GM12878 (cell line): Measurements from ENCODE around the gene SLC12A4. TPM values are rescaled to one million over a fixed set of nuclear protein-coding genes. Genes with fewer than 3 reads are reported as not detected.
A peak's percentile ranks its signal among the peaks of the same experiment; 100 is the strongest.

Experiments used
- CHD4 ChIP-seq: fragments of 200-600 bp; sonication (generic); IDR thresholded peaks from 2 replicates; pipeline ENCODE4 v1.6.1; 2016; ENCODE audit warnings: mild to moderate bottlenecking
- ESRRA ChIP-seq: IDR thresholded peaks from 2 replicates; pipeline ENCODE4 v1.6.1; 2012; ENCODE audit warnings: mild to moderate bottlenecking, low read length, improper control_type of control experiment
- MEF2A ChIP-seq: IDR thresholded peaks from 2 replicates; pipeline ENCODE4 v1.6.1; 2011; ENCODE audit warnings: low read depth, mild to moderate bottlenecking, low read length, moderate library complexity; ENCODE audit not compliant: insufficient read depth
- MEF2B ChIP-seq: fragments of 450-650 bp; IDR thresholded peaks from 2 replicates; pipeline ENCODE4 v1.6.1; 2018; ENCODE audit warnings: mild to moderate bottlenecking, moderate library complexity; ENCODE audit not compliant: partially characterized antibody, poor library complexity, severe bottlenecking
- NRF1 ChIP-seq: conservative IDR thresholded peaks from 2 replicates; pipeline ENCODE4 v1.6.1; 2011; ENCODE audit warnings: mild to moderate bottlenecking, low read depth, low read length, improper control_type of control experiment
- PAX5 ChIP-seq: IDR thresholded peaks from 2 replicates; pipeline ENCODE4 v1.6.1; 2011; ENCODE audit warnings: low read depth, low read length, borderline replicate concordance
- polyA plus RNA-seq, 11 experiments: library from polyadenylated mRNA; depleted of rRNA in 4 of 11; unstranded in 6 of 11; stranded (reverse) in 5 of 11; fragments of >200 nt; fragmentation: Nextera tagmentation in 4 of 11; fragmentation: Illumina TruSeq in 1 of 11; extraction: Ambion mirVana in 4 of 11; extraction: Trizol in 1 of 11; gene quantifications; 1 replicate in 1 of 11; 2 replicates in 10 of 11; pipeline versions ENCODE4 v1.2.1 to v1.2.3, GENCODE V29; 2011 to 2016; ENCODE audit warnings: inconsistent platforms in 2 of 11, missing spikeins in 2 of 11, low read depth in 1 of 11
- total RNA-seq, 4 experiments: library from RNA; depleted of rRNA in 3 of 4; stranded (reverse); fragments of >200 nt in 3 of 4; fragmentation: Illumina TruSeq in 1 of 4; extraction: Trizol in 1 of 4; gene quantifications; 2 replicates each; pipeline versions ENCODE4 v1.2.1 to v1.2.3, GENCODE V29; 2013 to 2021
- TF ChIP-seq, protein P1 (sequence below): fragments of 450-650 bp; IDR thresholded peaks from 2 replicates; pipeline ENCODE4 v1.6.1; 2017; ENCODE audit warnings: mild to moderate bottlenecking, moderate library complexity
- TF ChIP-seq, protein P2 (sequence below): fragments of 450-650 bp; IDR thresholded peaks from 2 replicates; pipeline ENCODE4 v1.6.1; 2017; ENCODE audit warnings: low read depth, mild to moderate bottlenecking, moderate library complexity
- TF ChIP-seq, protein P3 (sequence below): fragments of 450-650 bp; IDR thresholded peaks from 2 replicates; pipeline ENCODE4 v1.6.1; 2018; ENCODE audit warnings: borderline replicate concordance, mild to moderate bottlenecking; ENCODE audit not compliant: partially characterized antibody
- TF ChIP-seq, protein P4 (sequence below): IDR thresholded peaks from 2 replicates; pipeline ENCODE4 v1.6.1; 2012; ENCODE audit warnings: improper control_type of control experiment, low read depth, low read length; ENCODE audit not compliant: insufficient replicate concordance
- TF ChIP-seq, protein P5 (sequence below): IDR thresholded peaks from 2 replicates; pipeline ENCODE4 v1.6.1; 2011; ENCODE audit warnings: borderline replicate concordance, low read depth, mild to moderate bottlenecking, moderate library complexity, mixed read lengths, low read length; ENCODE audit not compliant: insufficient read depth; ENCODE audit errors: extremely low read length

The SLC12A4 gene
- total and polyA plus RNA-seq, 10 of the 15 experiments (the other 5 are each of a cell fraction or from before 2014, with no cell fraction given) = 0.95 to 39.9 (median 14.2) TPM

DNA sequence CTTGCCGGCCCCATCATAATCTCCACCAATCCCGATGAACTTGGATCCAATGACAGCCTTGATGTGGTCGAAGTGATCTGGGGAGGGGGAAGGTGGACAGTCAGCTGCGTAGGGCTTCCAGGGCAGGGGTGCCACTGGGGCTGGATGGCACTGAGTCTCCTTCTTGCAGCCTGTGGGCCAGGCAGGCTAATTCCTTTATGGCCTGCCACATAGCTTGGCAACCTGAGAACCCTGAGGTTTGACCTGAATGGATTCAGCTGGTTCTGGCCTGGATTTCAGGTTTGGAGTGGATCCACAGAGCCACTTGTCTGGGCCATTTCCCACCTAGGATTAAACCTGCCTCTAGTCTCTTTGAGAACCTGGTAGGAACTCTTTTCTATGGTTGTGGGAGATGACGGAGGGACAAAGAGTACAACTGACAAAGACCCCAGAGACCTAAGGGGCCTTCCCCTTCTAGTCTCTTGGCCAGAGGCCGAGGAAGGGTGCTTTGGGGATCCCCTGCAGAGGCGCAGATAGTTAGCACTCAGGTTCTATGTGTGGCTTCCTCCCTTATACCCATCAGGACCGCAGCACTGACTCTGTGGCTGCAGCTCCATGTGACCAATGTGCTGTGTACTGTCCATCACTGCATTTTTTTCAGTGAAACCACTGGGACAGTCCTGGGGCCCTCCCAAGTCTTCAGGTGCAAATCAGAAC is 21.0 kb upstream of the SLC12A4 start (continued):
- TF ChIP-seq, protein P1, sequence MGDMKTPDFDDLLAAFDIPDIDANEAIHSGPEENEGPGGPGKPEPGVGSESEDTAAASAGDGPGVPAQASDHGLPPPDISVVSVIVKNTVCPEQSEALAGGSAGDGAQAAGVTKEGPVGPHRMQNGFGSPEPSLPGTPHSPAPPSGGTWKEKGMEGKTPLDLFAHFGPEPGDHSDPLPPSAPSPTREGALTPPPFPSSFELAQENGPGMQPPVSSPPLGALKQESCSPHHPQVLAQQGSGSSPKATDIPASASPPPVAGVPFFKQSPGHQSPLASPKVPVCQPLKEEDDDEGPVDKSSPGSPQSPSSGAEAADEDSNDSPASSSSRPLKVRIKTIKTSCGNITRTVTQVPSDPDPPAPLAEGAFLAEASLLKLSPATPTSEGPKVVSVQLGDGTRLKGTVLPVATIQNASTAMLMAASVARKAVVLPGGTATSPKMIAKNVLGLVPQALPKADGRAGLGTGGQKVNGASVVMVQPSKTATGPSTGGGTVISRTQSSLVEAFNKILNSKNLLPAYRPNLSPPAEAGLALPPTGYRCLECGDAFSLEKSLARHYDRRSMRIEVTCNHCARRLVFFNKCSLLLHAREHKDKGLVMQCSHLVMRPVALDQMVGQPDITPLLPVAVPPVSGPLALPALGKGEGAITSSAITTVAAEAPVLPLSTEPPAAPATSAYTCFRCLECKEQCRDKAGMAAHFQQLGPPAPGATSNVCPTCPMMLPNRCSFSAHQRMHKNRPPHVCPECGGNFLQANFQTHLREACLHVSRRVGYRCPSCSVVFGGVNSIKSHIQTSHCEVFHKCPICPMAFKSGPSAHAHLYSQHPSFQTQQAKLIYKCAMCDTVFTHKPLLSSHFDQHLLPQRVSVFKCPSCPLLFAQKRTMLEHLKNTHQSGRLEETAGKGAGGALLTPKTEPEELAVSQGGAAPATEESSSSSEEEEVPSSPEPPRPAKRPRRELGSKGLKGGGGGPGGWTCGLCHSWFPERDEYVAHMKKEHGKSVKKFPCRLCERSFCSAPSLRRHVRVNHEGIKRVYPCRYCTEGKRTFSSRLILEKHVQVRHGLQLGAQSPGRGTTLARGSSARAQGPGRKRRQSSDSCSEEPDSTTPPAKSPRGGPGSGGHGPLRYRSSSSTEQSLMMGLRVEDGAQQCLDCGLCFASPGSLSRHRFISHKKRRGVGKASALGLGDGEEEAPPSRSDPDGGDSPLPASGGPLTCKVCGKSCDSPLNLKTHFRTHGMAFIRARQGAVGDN = no peak
- TF ChIP-seq ESRRA = no peak
- TF ChIP-seq, protein P2, sequence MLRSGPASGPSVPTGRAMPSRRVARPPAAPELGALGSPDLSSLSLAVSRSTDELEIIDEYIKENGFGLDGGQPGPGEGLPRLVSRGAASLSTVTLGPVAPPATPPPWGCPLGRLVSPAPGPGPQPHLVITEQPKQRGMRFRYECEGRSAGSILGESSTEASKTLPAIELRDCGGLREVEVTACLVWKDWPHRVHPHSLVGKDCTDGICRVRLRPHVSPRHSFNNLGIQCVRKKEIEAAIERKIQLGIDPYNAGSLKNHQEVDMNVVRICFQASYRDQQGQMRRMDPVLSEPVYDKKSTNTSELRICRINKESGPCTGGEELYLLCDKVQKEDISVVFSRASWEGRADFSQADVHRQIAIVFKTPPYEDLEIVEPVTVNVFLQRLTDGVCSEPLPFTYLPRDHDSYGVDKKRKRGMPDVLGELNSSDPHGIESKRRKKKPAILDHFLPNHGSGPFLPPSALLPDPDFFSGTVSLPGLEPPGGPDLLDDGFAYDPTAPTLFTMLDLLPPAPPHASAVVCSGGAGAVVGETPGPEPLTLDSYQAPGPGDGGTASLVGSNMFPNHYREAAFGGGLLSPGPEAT = peak; percentile 46; the same call in 1 of the 2 replicates
- TF ChIP-seq PAX5 = 0 out of 2 replicates have a peak, but pooled peaks have one; percentile 26
- TF ChIP-seq MEF2A = 0 out of 2 replicates have a peak, but pooled peaks have one; percentile 19
- TF ChIP-seq, protein P3, sequence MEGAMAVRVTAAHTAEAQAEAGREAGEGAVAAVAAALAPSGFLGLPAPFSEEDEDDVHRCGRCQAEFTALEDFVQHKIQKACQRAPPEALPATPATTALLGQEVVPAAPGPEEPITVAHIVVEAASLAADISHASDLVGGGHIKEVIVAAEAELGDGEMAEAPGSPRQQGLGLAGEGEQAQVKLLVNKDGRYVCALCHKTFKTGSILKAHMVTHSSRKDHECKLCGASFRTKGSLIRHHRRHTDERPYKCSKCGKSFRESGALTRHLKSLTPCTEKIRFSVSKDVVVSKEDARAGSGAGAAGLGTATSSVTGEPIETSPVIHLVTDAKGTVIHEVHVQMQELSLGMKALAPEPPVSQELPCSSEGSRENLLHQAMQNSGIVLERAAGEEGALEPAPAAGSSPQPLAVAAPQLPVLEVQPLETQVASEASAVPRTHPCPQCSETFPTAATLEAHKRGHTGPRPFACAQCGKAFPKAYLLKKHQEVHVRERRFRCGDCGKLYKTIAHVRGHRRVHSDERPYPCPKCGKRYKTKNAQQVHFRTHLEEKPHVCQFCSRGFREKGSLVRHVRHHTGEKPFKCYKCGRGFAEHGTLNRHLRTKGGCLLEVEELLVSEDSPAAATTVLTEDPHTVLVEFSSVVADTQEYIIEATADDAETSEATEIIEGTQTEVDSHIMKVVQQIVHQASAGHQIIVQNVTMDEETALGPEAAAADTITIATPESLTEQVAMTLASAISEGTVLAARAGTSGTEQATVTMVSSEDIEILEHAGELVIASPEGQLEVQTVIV = no peak
- peak; percentile 80 for TF ChIP-seq MEF2B
- no peak for TF ChIP-seq CHD4
- TF ChIP-seq NRF1 = no peak
- TF ChIP-seq, protein P4, sequence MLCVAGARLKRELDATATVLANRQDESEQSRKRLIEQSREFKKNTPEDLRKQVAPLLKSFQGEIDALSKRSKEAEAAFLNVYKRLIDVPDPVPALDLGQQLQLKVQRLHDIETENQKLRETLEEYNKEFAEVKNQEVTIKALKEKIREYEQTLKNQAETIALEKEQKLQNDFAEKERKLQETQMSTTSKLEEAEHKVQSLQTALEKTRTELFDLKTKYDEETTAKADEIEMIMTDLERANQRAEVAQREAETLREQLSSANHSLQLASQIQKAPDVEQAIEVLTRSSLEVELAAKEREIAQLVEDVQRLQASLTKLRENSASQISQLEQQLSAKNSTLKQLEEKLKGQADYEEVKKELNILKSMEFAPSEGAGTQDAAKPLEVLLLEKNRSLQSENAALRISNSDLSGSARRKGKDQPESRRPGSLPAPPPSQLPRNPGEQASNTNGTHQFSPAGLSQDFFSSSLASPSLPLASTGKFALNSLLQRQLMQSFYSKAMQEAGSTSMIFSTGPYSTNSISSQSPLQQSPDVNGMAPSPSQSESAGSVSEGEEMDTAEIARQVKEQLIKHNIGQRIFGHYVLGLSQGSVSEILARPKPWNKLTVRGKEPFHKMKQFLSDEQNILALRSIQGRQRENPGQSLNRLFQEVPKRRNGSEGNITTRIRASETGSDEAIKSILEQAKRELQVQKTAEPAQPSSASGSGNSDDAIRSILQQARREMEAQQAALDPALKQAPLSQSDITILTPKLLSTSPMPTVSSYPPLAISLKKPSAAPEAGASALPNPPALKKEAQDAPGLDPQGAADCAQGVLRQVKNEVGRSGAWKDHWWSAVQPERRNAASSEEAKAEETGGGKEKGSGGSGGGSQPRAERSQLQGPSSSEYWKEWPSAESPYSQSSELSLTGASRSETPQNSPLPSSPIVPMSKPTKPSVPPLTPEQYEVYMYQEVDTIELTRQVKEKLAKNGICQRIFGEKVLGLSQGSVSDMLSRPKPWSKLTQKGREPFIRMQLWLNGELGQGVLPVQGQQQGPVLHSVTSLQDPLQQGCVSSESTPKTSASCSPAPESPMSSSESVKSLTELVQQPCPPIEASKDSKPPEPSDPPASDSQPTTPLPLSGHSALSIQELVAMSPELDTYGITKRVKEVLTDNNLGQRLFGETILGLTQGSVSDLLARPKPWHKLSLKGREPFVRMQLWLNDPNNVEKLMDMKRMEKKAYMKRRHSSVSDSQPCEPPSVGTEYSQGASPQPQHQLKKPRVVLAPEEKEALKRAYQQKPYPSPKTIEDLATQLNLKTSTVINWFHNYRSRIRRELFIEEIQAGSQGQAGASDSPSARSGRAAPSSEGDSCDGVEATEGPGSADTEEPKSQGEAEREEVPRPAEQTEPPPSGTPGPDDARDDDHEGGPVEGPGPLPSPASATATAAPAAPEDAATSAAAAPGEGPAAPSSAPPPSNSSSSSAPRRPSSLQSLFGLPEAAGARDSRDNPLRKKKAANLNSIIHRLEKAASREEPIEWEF = no peak
- TF ChIP-seq, protein P5, sequence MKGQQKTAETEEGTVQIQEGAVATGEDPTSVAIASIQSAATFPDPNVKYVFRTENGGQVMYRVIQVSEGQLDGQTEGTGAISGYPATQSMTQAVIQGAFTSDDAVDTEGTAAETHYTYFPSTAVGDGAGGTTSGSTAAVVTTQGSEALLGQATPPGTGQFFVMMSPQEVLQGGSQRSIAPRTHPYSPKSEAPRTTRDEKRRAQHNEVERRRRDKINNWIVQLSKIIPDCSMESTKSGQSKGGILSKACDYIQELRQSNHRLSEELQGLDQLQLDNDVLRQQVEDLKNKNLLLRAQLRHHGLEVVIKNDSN = peak; percentile 45
